Measurements from ENCODE around the gene RBFOX1. TPM values are rescaled to one million over a fixed set of nuclear protein-coding genes. Genes with fewer than 3 reads are reported as not detected.

RBFOX1 gene
- total RNA-seq, 4 donors from 2014 or later: 1.0 to 3.4 TPM; not detected in 2

DNA sequence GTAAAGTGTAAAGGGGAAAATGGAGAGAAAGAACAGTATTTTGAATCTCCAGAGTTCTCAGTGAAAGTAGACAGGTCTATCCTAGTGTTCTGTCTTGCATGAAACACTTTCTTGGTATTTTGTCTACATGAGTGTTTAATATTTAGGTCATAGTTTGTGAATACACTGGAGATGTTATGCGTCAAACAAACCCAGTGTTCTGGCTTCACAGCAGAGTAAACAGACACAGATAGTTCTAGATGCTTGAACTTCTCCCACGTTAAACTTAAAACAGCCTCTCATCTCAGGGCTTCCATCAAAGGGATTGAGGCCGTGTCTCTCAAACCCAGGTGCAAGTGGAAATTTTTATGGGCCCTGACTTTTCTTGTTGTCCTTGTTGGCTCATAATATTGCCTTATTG lies 48.3 kb downstream of the RBFOX1 start:
- Histone ChIP-seq H3K9me3 (no peaks in the 10 kb centered on the region), H3K4me1 (no peaks in the 10 kb centered on the region), H3K36me3 (no peaks in the 10 kb centered on the region), H3K27me3 (no peaks in the 10 kb centered on the region), H3K4me3 (no peak overlapping the region), H3K27ac (no peak overlapping the region)
- DNase-seq: no peak
- no peak for TF ChIP-seq POLR2A (IDR thresholded peaks at IDR 0.05)
- TF ChIP-seq, protein P1, sequence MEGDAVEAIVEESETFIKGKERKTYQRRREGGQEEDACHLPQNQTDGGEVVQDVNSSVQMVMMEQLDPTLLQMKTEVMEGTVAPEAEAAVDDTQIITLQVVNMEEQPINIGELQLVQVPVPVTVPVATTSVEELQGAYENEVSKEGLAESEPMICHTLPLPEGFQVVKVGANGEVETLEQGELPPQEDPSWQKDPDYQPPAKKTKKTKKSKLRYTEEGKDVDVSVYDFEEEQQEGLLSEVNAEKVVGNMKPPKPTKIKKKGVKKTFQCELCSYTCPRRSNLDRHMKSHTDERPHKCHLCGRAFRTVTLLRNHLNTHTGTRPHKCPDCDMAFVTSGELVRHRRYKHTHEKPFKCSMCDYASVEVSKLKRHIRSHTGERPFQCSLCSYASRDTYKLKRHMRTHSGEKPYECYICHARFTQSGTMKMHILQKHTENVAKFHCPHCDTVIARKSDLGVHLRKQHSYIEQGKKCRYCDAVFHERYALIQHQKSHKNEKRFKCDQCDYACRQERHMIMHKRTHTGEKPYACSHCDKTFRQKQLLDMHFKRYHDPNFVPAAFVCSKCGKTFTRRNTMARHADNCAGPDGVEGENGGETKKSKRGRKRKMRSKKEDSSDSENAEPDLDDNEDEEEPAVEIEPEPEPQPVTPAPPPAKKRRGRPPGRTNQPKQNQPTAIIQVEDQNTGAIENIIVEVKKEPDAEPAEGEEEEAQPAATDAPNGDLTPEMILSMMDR (IDR thresholded peaks at IDR 0.05): no peak

DNA sequence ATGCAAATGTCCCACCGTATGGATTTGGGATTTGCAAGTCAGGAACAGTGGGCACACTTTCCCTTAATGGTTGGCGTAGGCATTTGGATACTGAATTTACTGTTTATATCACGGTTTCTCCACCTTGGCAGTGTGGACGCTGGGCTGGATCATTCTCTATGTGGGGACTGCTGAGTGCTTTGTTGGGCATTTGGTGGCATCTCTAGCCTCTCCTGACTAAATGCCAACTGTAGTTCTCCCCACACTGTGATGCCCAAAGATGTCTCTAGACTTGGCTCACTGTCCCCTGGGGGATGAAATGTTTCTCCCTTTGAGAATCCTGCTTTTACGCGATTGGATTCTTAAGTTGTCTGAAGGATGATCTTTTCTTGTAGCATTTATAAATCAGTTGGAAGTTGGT lies 49.0 kb downstream of the RBFOX1 start:
- Histone ChIP-seq H3K36me3 (no peaks in the 10 kb centered on the region), H3K4me3 (no peak overlapping the region), H3K27me3 (no peaks in the 10 kb centered on the region), H3K27ac (no peak overlapping the region), H3K9me3 (no peaks in the 10 kb centered on the region), H3K4me1 (no peaks in the 10 kb centered on the region)
- TF ChIP-seq, protein P1 (IDR thresholded peaks at IDR 0.05): no peak
- TF ChIP-seq POLR2A (IDR thresholded peaks at IDR 0.05): no peak
- no peak for DNase-seq

DNA sequence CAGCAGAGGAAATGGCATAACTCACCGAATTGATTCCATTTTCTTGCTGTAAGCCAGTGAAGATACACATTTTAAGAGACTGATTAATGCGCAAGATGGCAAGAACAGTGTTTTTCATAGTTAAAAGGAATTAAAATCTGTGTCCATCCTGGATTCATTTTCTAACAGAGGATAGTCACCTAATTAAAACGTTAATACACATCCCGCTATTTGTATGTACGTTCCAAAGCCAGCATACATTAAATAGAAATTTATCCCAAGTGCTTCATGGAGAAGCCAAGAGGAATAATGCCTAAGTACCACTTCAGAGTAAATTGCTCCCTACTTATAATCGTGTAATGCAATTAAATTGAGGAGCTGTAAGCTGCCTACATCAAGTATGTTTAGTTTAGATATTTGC lies 49.9 kb downstream of the RBFOX1 start:
- Histone ChIP-seq H3K9me3 (no peaks in the 10 kb centered on the region), H3K27ac (no peak overlapping the region), H3K4me1 (no peaks in the 10 kb centered on the region), H3K27me3 (no peaks in the 10 kb centered on the region), H3K36me3 (no peaks in the 10 kb centered on the region), H3K4me3 (no peak overlapping the region)
- no peak for TF ChIP-seq POLR2A (IDR thresholded peaks at IDR 0.05)
- TF ChIP-seq, protein P1 (IDR thresholded peaks at IDR 0.05): no peak
- DNase-seq: no peak

- TF ChIP-seq POLR2A (IDR thresholded peaks at IDR 0.05): no peak
- TF ChIP-seq, protein P1 (IDR thresholded peaks at IDR 0.05): no peak
Measured at GRCh38 chr16:7390974-7391373, 58.3 kb downstream of the RBFOX1 start.

GRCh38 chr16:7391694-7392093 lies 59.0 kb downstream of the RBFOX1 start:
- no peaks in the 10 kb centered on the region for H3K9me3 ChIP-seq
- no peaks in the 10 kb centered on the region for H3K27me3 ChIP-seq
- H3K4me3 ChIP-seq: no peak overlapping the region
- no peak overlapping the region for H3K27ac ChIP-seq
- no peak for DNase-seq
- no peaks in the 10 kb centered on the region for H3K4me1 ChIP-seq
- no peaks in the 10 kb centered on the region for H3K36me3 ChIP-seq
- TF ChIP-seq, protein P1 (IDR thresholded peaks at IDR 0.05): no peak
- TF ChIP-seq POLR2A (IDR thresholded peaks at IDR 0.05): no peak

More at GRCh38 chr16:7390974-7391373, 58.3 kb downstream of the RBFOX1 start:
- Histone ChIP-seq H3K36me3 (no peaks in the 10 kb centered on the region), H3K4me3 (no peak overlapping the region), H3K27ac (no peak overlapping the region), H3K4me1 (no peaks in the 10 kb centered on the region), H3K9me3 (no peaks in the 10 kb centered on the region), H3K27me3 (no peaks in the 10 kb centered on the region)
- no peak for DNase-seq

DNA sequence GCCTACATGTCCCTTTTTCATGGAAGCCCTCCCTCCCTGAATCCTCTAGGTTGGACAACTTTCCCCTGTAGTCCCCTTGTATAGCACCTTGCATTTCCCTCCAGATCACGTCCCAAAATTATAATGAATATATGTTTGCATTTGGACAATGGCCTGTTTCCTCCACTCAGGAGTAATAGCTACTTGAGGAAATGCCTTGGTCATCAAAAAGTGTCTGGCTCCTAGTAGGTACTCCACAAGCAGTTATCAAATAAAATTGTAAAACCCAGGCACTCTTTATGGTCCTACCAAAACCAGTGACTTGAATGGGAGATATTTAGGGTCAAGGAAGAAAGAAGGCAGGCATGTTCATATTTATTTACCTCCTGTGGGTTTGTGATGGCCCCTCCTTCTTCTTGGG lies 59.6 kb downstream of the RBFOX1 start:
- H3K27ac ChIP-seq: no peak overlapping the region
- DNase-seq: no peak
- TF ChIP-seq POLR2A (IDR thresholded peaks at IDR 0.05): no peak
- TF ChIP-seq, protein P1 (IDR thresholded peaks at IDR 0.05): no peak
- H3K36me3 ChIP-seq: no peaks in the 10 kb centered on the region
- no peaks in the 10 kb centered on the region for H3K9me3 ChIP-seq
- H3K4me3 ChIP-seq: no peak overlapping the region
- H3K27me3 ChIP-seq: no peaks in the 10 kb centered on the region
- no peaks in the 10 kb centered on the region for H3K4me1 ChIP-seq

Data from Peyer's patch (tissue), 4 donors.